ENCODE results near the gene NEU2. TPM values are rescaled to one million over a fixed set of nuclear protein-coding genes. Genes with fewer than 3 reads are reported as not detected.

NEU2 gene
- not detected for polyA plus RNA-seq (ENCODE audit: insufficient read length in 4 of 4)

DNA sequence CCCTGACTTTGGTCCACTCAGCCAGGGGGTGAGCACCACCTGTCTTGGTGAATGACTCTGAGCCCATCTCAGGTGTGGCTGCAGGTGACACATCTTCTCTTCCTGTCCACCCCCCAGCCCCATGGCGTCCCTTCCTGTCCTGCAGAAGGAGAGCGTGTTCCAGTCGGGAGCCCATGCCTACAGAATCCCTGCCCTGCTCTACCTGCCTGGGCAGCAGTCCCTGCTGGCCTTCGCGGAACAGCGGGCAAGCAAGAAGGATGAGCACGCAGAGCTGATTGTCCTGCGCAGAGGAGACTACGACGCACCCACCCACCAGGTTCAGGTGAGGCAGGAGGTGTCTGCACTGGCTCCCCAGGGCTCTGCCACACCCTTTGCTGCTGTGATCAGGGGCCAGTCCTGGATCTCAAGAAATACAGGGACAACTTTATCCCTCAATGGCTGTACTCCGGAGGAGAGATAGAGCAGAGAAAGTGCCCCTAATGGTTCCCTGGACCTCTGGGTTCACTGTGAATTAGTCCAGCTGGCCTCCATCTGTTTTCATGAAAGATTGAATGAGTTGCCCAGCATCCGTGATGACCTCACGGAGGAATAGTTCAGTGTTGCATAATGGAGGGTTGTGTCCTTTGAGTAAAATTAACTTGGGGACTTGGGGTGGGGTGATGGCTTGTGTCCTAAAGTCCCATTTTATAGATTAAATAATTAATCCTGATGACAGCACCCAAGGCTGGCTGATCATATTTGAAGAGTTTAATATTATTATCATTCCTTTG lies at the start of gene NEU2:
NEU2 (plus strand) TSS at position 122 of the 770 bp plus-strand sequence; CDS start at position 122, 0 bp downstream.
- DNase-seq (ENCODE audit: low read depth in 4 of 4, low spot score in 3 of 4) = no peak

DNA sequence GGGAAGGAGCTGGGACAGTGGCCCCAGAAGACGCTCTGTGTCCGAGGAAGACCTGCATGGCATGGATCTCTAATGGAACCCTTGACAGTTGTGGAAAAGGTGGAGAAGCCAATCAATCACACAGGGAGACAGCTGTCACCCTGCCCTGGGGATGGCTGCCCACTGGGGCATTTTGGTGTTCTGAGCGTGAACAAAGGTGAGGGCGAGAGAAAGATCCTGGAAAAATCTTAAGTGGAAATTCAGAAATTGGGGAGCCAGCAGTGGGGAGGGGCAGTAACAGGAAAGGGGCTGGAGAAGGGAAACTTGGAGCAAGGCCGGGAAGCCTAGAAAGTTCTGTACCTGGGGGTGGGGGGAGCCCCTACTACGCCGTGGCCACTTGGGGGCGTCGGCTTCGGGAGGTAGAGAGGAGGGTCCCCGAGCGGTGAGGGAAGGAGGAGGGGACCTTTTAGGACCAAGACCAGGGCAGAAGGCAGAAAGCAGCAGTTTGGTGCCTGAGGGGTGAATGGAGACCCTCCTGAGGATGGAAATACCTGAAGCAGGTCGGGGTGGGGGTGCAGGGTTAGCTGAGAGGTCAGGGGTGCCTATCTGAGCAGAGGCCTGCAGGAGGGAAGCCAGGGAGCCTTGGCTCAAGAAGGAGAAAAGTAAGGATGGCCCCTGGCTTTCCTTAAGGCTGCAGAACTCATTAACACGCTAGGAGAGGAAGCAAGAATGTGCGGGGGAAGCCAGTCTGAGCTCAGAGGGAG lies 49.4 kb upstream of the NEU2 start:
- no peak for DNase-seq (ENCODE audit: low read depth in 4 of 4, low spot score in 3 of 4)

DNA sequence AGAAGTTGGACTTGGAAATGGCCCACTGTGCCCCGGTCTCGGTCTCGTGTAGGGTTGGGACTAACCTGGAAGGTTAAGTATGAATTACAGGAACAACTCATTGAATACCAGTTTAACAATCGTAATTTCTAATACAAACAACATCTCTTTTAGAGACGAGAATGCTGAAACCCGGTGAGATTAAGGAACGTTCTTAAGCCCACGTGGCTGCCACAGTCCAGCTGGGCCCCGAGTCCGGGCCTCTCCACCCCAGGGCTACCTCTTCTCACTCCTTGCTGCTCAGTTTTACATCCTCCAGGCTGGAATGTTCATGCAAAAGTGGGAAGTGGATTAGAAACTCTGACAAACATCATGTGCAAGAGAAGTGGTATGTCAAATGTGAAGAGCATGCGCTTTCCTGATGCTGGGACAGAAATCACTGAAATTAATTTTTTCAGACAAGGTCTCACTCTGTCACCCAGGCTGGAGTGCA lies 48.8 kb upstream of the NEU2 start:
- DNase-seq (ENCODE audit: low read depth in 4 of 4, low spot score in 3 of 4) = no peak

DNA sequence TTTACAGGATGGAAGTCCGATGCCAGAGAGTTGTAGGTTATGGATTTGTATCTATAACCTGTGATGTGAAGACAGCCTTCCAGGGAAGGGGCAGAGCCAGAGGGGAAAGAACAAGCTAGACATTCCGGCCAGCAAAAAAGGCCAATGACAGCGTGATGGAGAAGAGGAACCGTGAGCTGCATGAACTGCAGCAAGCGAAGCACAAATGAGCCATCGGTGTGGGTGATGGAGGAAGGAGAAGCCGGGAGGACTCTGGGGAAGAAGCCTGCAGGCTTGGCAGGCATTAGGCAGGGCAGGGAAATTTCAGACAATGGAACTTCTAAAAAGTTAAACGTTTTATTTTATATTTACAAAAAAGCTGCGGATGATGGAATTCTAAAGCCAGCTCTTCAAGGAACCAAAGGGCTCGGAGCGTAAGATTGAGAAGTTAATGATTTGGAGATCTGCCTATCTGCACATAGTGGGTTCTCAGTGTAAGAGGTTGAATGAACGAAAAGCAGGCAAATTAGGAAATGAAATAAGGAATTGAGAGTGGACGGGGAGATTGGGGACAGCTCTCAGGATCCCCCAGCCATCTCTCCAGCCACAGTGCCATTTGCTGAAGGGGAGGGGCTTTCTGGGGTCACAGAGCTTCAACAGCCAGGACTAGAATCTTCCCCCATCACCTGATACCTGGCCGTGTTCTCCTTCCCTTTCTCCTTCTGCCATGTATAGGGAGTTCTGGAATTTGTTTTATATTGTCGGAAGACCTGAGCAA lies 47.8 kb upstream of the NEU2 start:
- DNase-seq (ENCODE audit: low read depth in 4 of 4, low spot score in 3 of 4) = no peak

GRCh38 chr2:232986155-232986554 lies 46.3 kb upstream of the NEU2 start:
- no peak for DNase-seq (ENCODE audit: low read depth in 4 of 4, low spot score in 3 of 4)

DNA sequence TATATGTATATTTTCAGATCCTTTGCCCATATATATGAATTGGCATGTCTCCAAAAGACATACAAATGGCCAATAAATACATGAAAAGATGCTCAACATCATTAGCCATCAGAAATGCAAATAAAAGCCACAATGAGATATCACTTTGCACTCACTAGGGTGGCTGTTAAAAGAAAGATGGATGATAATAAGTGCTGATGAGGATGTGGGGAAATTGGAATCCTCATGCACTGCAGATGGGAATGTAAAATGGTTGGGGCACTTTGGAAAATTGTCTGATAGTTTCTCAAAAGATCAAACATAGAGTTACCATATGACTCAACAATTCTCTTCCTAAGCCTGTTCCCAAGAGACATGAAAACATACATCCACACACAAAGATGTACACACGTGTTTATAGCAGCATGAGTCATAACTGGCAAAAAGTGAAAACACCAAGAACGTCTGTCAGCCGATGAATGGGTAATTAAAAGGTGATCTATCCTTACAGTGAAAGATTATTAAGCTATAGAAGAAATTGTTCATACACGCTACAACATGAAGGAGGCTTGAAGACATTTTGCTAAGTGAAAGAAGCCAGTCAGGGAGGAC lies 39.1 kb upstream of the NEU2 start:
- DNase-seq (ENCODE audit: low read depth in 4 of 4, low spot score in 3 of 4) = no peak

GRCh38 chr2:232994446-232994845 lies 38.0 kb upstream of the NEU2 start:
- no peak for DNase-seq (ENCODE audit: low read depth in 4 of 4, low spot score in 3 of 4)

DNA sequence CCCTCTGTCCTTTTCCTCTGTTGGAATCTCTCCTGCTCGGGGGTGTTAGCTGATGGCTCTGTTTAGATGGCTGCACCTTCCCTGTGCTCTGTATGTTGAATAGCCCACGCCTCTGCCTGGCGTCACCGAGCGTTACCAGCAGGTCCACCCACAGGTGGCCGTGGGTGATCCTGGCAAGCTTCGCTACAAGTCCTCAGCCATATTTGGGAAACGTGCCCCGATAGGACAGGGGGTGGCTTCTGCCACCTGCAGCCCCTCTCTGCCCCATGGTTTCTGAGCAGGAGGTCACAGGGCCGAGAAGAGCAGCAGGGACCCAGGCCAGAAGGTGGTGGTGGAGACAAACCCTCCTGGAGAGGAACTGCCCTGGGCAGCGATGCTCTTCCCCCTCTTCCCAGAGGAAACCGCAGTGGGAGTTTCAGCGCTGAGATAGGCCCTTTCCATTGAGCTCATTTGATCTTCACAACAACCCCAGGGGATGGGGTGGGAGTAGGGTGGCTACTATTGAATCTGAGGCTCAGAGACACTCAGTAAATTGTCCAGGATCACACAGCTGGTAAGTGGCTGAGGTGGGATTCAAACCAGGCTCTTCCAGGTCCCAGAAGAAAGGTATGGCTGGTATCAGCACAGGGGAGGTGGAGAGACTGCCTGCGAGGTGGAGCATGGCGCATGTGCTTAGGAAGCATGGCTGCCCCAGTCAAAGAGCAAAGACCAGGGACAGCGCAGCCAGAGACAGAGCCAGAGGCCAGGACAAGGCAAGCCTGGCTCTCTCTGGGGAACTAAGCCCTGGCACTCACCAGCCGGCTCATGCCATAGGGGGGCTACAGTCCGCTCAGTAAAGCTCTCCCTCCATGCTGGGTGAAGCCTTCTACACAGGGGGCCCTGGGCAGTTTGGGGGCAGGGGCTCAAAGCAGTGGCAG lies 34.5 kb upstream of the NEU2 start:
- no peak for DNase-seq (ENCODE audit: low read depth in 4 of 4, low spot score in 3 of 4)

DNA sequence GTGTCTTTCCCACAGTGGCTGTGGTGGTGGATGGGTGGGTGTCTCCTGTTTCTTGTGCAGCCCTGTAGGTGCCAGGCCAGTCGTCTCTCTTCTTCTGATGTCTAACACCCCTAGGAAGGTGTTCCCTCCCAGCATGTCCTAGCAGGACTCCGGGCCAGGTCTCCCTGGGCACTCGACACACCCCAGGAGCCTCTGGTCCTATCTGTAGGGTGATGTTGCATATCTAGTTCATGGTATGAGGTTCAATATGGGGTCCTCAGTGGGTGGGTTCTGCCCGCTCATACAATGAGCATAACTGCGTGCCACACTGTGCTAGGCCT lies 33.8 kb upstream of the NEU2 start:
- no peak for DNase-seq (ENCODE audit: low read depth in 4 of 4, low spot score in 3 of 4)

DNA sequence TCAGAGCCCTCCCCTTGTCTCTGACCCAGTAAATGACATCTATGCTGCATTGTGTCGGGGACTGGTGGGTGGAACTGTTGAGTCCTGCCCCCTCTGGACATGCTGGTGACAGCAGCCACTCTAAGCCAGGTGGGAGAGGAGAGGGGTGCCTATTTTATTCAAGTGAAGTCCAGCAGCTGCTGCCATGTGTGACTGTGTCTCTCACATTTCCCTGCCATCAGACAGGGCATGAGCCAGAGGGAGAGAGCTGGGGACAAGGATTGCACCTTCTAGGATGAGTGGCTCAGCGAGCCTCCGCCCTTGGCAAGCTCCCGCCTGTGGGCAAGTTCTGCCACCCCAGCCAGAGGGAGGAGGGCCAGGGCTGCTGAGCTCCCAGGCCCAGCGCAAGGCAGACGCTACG lies 33.1 kb upstream of the NEU2 start:
- DNase-seq (ENCODE audit: low read depth in 4 of 4, low spot score in 3 of 4) = no peak

GRCh38 chr2:233000886-233001750 lies 31.4 kb upstream of the NEU2 start:
- DNase-seq (ENCODE audit: low read depth in 4 of 4, low spot score in 3 of 4) = no peak

DNA sequence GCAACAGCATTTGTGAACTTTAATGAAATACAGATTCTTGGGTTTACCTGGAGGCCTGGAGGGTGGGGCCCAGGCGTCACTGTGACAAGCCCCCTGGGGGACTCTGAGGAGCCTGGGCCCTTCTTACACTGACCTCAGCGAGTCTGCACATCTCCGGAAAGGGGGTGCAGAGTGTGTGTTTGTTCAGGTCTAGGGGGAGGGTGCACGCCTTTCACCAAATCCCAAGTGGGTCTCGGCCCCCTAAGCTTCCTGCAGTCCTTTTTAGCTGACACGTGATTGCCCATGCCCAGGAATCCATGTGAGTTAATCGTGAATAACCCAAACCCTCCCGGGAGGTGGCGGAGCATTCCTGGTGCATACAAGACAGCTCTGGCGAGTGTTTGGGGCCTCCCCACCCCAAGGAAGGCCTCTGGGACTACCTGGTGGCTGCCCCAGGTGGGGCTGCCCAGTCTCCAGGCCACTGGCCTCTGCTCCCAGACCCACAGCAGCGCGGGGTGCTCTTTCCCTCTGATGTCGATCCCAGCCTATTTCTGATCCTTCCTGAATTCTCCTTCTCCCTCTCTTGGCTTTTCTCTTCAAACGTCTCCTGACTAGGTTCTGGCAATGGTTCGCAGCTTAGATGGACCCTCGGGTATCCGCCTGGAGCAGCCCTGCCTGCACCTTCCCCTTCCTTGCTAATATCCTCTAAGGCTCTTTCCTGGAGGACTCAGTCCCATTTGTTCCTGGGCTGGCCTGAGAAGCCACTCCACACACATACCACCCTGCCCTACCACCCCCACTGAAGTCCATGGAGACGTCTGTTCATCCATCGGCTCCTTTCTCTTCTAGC lies 29.4 kb upstream of the NEU2 start:
- DNase-seq (ENCODE audit: low read depth in 4 of 4, low spot score in 3 of 4) = no peak

DNA sequence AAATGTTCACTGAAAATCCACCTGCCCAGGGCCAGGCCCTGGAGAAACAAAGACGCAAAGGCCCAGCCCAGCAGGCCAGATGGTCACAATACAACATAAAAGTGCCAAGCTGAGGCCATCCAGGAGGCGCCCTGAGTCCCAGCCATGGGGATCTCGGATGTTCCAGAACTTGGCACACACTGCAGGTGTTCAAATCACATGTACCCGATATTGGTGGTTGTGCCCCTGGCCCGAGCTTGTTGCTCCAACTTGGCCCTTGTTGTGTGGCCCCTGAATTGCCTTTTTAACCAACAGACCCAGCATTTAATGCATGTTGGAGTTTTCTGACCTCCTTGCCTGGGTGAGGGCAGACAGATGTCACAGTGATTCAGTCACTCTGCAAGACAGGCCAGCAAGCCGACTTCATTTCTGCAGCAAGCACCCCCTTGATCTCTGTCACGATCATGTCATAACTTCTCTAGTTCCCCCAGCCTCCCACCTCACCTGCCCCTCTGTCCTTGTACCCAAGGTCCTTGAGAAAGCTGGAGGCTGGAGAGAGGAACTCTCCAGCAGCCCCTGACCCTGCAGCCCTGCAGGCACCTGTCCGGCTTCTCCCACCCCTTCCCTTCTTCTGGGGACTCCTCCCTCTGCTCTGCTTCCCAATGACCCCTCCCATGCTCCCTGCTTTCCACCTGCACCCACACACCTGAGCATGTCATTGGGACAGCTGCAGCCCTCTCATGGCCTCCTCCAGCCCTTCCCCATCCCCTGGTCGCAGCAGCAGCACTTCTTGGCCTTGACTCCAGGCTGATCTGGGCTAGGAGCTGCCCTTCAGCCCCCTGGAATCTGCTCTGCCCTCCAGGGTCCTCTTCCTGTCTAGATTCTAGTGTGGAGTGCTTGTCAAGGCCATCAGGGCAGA lies 28.6 kb upstream of the NEU2 start:
- DNase-seq (ENCODE audit: low read depth in 4 of 4, low spot score in 3 of 4) = no peak

DNA sequence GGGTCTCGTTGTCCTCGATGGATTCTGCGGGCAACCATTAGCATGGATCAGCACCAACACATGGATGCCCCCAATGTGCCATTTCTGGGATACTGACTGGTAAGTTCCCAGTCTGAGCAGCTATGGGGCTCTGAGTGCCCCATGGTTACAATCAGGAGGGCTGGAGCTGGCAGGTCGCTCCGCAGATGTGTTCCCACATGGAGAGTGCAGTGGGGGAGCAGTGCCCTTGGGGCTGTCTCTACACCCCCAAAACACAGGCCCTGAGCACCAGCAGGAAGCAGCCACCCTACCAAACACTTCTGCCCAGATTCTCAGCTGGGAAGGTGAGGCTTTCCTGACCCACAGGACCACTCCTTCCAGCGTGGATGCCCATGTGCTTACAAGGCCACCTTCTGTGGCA lies 27.4 kb upstream of the NEU2 start:
- no peak for DNase-seq (ENCODE audit: low read depth in 4 of 4, low spot score in 3 of 4)

DNA sequence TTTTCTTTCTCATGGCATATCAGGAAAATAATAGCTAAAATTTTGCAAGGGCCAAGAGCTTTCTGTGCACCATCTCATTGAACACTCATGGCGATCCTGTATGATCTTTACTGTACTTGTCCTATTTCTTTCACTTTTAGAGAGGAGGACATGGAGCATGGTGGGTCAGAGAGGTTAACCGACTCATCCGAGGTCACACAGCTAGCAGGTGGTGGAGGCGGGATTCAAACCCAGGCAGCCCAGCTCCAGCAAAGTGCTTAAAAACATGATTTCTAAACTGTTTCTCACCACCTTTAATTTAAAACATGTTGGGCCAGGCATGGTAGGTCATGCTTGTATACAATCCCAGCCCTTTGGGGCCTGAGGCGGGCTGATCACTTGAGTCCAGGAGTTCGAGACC lies 25.8 kb upstream of the NEU2 start:
- no peak for DNase-seq (ENCODE audit: low read depth in 4 of 4, low spot score in 3 of 4)

GRCh38 chr2:233007270-233007669 lies 25.2 kb upstream of the NEU2 start:
- DNase-seq (ENCODE audit: low read depth in 4 of 4, low spot score in 3 of 4) = no peak

GRCh38 chr2:233007739-233008138 lies 24.7 kb upstream of the NEU2 start:
- no peak for DNase-seq (ENCODE audit: low read depth in 4 of 4, low spot score in 3 of 4)

Measured in left renal pelvis (tissue), 4 donors.